ENCODE measurements around the gene RAMP2. TPM values are rescaled to one million over a fixed set of nuclear protein-coding genes. Genes with fewer than 3 reads are reported as not detected.
A peak's percentile ranks its signal among the peaks of the same experiment; 100 is the strongest.

The RAMP2 gene
- polyA plus RNA-seq, 3 donors from 2014 or later = not detected

DNA sequence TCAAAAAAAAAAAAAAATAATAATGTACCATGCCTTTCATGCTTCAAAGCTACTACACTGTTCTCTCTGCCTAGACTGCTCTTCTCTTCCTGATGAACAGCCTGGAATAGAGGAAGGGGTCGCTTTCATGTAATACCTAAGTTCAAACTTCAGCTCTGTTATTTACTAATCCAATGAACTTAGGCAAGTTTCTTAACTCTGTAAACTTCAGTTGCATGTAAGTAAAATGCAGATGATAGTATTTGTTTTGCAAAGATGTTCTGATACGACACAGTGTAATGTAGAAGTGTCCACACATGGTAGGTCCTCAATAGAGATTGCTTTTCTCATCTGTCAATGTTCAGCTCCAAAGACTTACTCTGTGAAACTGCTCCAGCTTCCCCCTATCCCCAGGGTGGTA lies 30.9 kb downstream of the RAMP2 start:
- no peaks in the 10 kb centered on the region for H3K9me3 Mint-ChIP-seq
- H3K4me1 Mint-ChIP-seq = peaks cover 3 to 7% of the 10 kb centered on the region in 2 donors
- no peak overlapping the region for H3K27ac Mint-ChIP-seq
- H3K27me3 Mint-ChIP-seq (ENCODE audit: low read depth in 3 of 3) = peaks cover 3 to 6% (median 6%) of the 10 kb centered on the region in 3 donors
- H3K36me3 Mint-ChIP-seq = peaks cover 0 to 10% (median 3%) of the 10 kb centered on the region in 3 donors
- no peak overlapping the region for H3K4me3 Mint-ChIP-seq
- DNase-seq = no peak

DNA sequence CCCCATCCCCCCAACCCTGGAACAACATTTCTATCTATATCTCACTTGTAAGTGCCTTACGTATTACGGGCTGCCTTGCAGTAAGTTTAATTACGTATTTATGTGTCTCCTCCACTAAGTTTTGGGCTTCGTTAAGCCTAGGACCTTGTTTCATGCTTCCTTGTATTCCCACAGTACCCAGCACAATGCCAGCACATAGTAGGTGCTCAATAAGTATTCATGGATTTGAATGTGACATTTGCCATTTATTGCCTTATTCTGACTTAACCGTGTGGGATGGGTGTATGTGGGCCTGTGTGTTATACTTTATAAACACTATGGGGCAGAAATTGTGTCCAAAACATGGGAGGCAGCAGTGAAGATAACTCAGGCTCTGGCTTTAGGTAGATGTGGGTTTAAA lies 31.5 kb downstream of the RAMP2 start:
- no peak overlapping the region for H3K4me3 Mint-ChIP-seq
- H3K36me3 Mint-ChIP-seq = peaks cover 0 to 10% (median 3%) of the 10 kb centered on the region in 3 donors
- DNase-seq = no peak
- no peaks in the 10 kb centered on the region for H3K9me3 Mint-ChIP-seq
- H3K27ac Mint-ChIP-seq = no peak overlapping the region
- peaks cover 6 to 13% of the 10 kb centered on the region in 2 donors for H3K4me1 Mint-ChIP-seq
- peaks cover 3 to 6% (median 3%) of the 10 kb centered on the region in 3 donors for H3K27me3 Mint-ChIP-seq (ENCODE audit: low read depth in 3 of 3)

DNA sequence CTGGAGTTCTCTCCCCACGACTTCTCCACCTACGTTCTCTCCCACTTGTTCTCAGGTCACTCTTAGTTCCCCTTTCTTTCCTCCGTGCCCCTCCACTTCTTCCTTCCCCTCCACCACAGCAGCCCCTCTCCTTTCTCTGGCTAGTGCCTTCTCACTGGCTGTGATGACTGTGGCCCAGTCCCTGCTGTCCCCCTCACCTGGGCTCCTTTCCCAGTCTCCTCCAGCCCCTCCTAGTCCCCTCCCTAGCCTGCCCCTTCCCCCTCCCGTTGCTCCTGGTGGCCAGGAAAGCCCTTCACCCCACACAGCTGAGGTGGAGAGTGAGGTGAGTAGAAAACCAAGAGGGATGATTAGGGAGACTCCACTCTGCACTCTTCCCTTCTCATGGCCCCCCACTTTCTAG lies 34.0 kb downstream of the RAMP2 start:
- H3K9me3 Mint-ChIP-seq = no peaks in the 10 kb centered on the region
- peaks cover 2 to 6% (median 5%) of the 10 kb centered on the region in 3 donors for H3K27me3 Mint-ChIP-seq (ENCODE audit: low read depth in 3 of 3)
- peaks cover 0 to 10% (median 3%) of the 10 kb centered on the region in 3 donors for H3K36me3 Mint-ChIP-seq
- no peak for DNase-seq
- H3K4me3 Mint-ChIP-seq = no peak overlapping the region
- H3K27ac Mint-ChIP-seq = no peak overlapping the region
- peaks cover 19 to 27% of the 10 kb centered on the region in 2 donors for H3K4me1 Mint-ChIP-seq

DNA sequence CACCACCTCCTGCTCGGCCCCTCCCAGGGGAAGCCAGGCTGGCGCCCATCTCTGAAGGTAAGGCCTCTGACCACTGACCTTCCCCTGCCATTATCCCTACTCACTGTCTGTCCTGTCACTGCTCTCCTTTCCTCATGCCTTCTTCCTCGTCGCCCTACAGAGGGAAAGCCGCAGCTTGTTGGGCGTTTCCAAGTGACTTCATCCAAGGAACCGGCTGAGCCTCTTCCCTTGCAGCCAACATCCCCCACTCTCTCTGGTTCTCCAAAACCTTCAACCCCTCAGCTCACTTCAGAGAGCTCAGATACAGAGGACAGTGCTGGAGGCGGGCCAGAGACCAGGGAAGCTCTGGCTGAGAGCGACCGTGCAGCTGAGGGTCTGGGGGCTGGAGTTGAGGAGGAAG lies 34.4 kb downstream of the RAMP2 start:
- Mint-ChIP-seq H3K9me3 (no peaks in the 10 kb centered on the region), H3K4me3 (peak overlapping the region in 1 of 5 donors; percentile 7), H3K27me3 (ENCODE audit: low read depth in 3 of 3) (peaks cover 2 to 6% (median 5%) of the 10 kb centered on the region in 3 donors), H3K36me3 (peaks cover 0 to 10% (median 3%) of the 10 kb centered on the region in 3 donors), H3K4me1 (peaks cover 19 to 27% of the 10 kb centered on the region in 2 donors), H3K27ac (no peak overlapping the region)
- no peak for DNase-seq

DNA sequence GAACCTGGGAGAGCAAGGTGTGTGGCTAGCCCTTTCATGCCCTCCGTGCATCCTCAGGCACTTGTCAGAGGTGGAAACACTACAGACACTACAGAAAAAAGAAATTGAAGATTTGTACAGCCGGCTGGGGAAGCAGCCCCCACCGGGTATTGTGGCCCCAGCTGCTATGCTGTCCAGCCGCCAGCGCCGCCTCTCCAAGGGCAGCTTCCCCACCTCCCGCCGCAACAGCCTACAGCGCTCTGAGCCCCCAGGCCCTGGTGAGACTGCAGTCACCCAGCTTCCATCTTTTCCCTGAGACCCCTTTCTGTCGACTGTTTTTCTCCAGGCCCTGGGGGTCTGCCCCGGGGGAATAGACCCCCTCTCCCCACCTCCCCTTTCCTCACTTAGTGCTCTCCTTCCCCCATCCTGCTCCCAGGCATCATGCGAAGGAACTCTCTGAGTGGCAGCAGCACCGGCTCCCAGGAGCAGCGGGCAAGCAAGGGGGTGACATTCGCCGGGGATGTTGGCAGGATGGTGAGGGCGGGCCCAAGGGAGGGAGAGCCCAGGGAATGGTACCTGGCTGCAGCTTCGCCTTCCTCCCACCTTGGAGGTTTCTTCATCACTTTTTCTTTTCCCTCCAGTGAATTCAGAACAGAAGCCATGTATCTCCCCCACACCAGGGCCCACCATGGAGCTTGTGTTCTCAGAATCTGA lies 35.2 kb downstream of the RAMP2 start:
- Mint-ChIP-seq H3K27me3 (ENCODE audit: low read depth in 3 of 3) (peaks cover 2 to 6% (median 5%) of the 10 kb centered on the region in 3 donors), H3K27ac (no peak overlapping the region), H3K36me3 (peaks cover 0 to 10% (median 3%) of the 10 kb centered on the region in 3 donors), H3K9me3 (no peaks in the 10 kb centered on the region), H3K4me1 (peaks cover 19 to 27% of the 10 kb centered on the region in 2 donors), H3K4me3 (peak overlapping the region in 4 of 5 donors; percentile 13 to 54 (median 31))
- no peak for DNase-seq

DNA sequence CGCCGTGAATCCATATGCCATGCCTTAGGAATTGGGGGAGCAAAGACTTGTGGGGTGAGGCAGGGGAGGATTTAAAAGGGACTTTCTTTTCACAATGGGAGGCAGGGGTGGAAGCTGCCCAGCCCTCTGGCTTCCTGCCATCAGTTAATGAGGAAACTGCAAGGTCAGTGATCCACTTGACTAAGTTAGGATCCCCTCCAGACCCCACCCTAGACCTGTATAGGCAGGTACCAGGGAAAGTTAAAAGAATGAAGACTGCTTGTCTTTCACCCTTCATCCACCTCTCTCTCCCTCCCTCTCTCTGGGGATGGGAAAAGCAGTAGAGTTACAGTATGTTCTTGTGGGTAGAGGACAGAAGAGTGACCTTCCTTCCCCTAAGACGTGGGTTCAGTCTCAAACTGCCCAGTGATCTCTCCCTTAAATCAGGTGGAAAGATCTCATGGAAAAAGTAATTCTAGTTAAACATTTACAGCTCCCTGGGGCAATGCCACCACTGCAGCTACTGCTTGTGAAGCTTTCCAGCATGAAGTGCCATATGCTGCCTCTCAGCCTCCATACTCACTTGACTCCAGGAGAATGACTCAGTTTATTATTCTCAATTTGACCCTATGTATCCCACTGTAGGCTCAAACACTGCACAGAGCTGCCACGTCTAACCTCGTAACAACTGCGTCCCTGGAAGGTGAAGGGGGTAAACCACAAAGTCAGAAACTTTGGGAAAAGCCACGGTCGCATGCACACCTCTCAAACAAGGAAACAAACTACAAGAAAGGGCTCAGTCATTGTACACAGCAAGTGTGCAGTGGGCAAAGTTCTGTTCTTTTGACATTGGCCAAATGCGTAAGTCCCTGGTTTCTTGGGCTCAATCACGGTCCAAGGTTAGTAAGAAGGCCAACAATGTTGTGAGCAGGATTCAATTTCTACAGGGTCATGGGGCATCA lies 36.3 kb downstream of the RAMP2 start:
- Mint-ChIP-seq H3K9me3 (no peaks in the 10 kb centered on the region), H3K4me3 (peak overlapping the region; percentile 93 to 98 (median 95)), H3K4me1 (peaks cover 19 to 27% of the 10 kb centered on the region in 2 donors), H3K36me3 (peaks cover 0 to 10% (median 3%) of the 10 kb centered on the region in 3 donors), H3K27ac (peak overlapping the region in 2 of 6 donors; percentile 28 to 43), H3K27me3 (ENCODE audit: low read depth in 3 of 3) (peaks cover 2 to 6% (median 5%) of the 10 kb centered on the region in 3 donors)
- DNase-seq = no peak

DNA sequence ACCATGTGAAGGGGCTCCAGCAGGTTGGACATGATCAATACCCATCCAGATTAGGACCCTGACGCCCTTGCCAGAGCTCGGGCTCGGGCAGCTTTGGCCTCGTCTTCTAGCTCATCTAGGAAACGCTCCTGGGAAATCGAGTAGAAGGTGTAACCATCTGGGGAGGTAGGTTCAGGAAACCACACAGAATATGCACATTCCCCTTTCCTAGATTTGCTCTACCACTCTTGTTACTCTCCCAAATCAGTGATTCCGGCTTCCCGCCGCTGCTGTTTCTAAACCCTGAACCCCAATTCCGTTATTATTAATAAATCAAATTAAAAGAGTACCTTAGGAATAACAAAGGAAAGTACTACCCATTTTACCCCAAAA lies 37.0 kb downstream of the RAMP2 start:
- Mint-ChIP-seq H3K27ac (peak overlapping the region; percentile 56 to 91 (median 82)), H3K36me3 (peaks cover 0 to 10% (median 3%) of the 10 kb centered on the region in 3 donors), H3K27me3 (ENCODE audit: low read depth in 3 of 3) (peaks cover 2 to 6% (median 5%) of the 10 kb centered on the region in 3 donors), H3K4me1 (peaks cover 19 to 27% of the 10 kb centered on the region in 2 donors), H3K9me3 (no peaks in the 10 kb centered on the region), H3K4me3 (peak overlapping the region; percentile 93 to 98 (median 95))
- DNase-seq = no peak

DNA sequence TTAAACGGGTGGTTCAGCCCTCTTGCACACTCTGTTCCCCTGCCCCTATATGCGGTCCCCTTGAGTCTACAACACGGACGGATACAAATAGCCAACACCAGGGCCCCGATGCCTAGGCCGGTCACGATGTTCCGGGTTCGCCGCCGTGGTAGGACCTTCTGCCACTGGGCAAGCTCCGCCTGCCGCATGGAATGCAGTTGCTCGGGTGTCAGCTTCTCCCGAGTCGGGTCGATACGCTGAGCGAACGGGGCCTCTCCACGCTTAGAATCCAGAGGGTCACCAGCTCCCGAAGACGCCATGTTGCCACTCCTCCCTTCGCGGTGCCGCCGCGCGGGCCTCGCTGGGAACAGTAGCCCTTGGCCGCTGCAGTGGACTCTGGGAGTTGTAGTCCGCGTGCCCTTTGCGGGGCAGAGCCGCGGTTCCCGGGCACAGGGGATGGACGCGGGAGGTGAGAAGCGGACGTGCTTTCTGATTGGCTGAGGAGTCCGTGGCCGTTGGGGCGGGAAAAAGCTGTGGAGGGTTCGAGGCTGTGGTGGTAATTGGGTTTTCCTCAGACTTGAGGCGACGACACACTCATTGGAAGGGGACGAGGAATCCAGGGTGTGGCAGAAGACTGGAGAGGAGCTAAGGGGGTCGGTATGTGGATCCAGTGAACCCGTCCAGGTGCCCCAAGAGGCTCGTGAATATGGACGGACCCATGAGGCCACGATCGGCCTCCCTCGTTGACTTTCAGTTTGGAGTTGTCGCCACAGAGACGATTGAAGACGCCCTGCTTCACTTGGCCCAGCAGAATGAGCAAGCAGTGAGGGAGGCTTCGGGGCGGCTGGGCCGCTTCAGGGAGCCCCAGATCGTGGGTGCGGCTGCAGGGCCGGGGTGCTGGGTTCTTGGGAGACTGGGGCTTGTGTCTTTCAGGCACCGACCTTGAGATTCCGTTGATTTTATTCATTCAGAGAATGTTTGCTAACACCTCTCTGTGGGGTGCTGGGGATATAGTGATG lies 37.7 kb downstream of the RAMP2 start, which contains the start of the genes CNTD1 and COA3:
Gene CNTD1 (plus strand): TSS at position 479 of the 998 bp plus-strand sequence. CDS start 207 bp downstream, at position 686.
Gene COA3 (minus strand): TSS at position 322 of the 998 bp plus-strand sequence. CDS start 23 bp downstream, at position 299.
- peak within 1 kb of the TSS; percentile 93 to 98 (median 95) for H3K4me3 Mint-ChIP-seq
- peak; percentile 65 to 69 (median 67) for DNase-seq
- H3K27me3 Mint-ChIP-seq (ENCODE audit: low read depth in 3 of 3) = peaks cover 2 to 6% (median 5%) of the 10 kb centered on the region in 3 donors
- H3K4me1 Mint-ChIP-seq = peaks cover 19 to 27% of the 10 kb centered on the region in 2 donors
- peaks cover 0 to 10% (median 3%) of the 10 kb centered on the region in 3 donors for H3K36me3 Mint-ChIP-seq
- H3K9me3 Mint-ChIP-seq = no peaks in the 10 kb centered on the region
- peak within 1 kb of the TSS; percentile 56 to 91 (median 82) for H3K27ac Mint-ChIP-seq

DNA sequence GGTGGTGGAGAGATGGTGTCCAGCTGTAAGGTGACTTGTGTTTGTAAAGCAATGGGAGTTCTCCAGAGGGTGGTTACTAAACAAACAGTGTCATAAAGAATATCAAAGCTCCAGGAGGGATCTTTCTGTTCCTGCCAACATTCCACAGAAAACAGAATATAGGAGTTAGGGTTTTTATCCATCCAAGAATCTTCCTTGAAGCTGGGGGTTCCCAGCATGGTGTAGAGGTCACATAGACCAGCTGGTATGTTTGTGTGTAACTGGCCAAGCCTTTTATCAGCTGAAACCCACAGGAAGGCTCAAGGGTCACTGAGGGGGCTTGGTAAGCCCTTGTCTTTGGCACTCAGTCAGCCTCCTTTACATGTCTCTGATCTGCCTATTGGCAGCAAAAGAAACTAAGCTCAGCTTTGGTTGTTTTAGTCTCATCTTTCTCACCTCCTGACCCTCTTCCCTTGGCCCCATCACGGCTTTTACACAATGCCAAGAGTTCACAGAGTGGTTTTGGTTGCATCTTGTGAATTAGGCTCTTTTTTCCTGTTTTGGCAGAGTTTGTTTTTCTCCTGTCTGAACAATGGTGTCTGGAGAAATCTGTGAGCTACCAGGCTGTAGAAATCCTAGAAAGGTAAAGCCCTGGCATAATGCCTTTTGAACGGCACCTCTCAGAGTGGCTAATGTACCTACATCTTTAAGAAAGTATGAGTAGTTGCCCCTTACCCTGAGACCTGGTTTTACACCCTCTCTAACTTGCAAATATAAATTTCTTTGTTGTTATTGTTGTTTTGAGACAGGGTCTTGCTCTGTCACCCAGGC lies 42.3 kb downstream of the RAMP2 start:
- no peak overlapping the region for H3K4me3 Mint-ChIP-seq
- H3K27ac Mint-ChIP-seq = no peak overlapping the region
- no peaks in the 10 kb centered on the region for H3K9me3 Mint-ChIP-seq
- no peak for DNase-seq
- no peaks in the 10 kb centered on the region for H3K36me3 Mint-ChIP-seq
- peaks cover 2 to 6% (median 5%) of the 10 kb centered on the region in 3 donors for H3K27me3 Mint-ChIP-seq (ENCODE audit: low read depth in 3 of 3)
- peaks cover 6 to 7% of the 10 kb centered on the region in 2 donors for H3K4me1 Mint-ChIP-seq

DNA sequence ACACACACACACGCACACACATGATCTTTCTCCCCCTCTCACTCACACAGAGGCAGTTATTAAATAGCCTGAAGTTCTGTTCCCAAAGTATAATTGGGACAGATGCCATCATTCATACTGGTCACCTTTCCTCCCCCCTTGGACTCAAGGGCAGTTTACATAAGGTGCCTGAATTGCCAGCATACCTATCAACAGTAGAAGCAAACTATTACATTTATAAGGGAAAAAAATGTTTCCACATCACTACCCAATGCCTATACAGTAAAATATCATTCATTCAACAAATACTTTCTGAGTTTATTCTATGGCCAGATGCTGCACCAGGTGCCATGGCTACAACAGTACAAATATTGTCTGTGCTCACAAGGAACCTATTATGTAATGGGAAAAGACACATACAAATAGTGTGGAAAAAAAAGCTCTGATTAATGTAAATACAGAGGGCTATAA lies 43.9 kb downstream of the RAMP2 start:
- H3K27me3 Mint-ChIP-seq (ENCODE audit: low read depth in 3 of 3) = peaks cover 0 to 5% (median 0%) of the 10 kb centered on the region in 3 donors
- no peaks in the 10 kb centered on the region for H3K4me1 Mint-ChIP-seq
- H3K9me3 Mint-ChIP-seq = no peaks in the 10 kb centered on the region
- H3K4me3 Mint-ChIP-seq = no peak overlapping the region
- DNase-seq = no peak
- peaks cover 0 to 6% (median 1%) of the 10 kb centered on the region in 3 donors for H3K36me3 Mint-ChIP-seq
- no peak overlapping the region for H3K27ac Mint-ChIP-seq

DNA sequence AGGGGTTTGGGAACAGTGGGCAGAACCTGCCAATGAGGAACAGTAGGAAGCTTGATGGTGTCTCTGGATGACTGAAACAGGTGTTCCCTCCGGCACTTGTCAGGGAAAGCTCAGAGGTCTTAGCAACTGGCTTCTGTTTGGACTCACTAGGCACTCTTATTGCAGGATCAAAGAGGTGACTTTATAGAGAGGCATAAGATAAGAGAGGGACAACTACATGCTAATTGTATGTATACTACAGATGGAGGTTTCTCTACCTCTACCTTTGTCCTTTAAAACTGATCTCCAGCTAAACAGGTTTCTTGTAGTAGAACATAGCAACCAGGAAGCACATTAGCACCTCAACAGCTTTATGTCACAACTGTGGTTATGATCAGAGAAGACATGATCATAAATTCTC lies 45.2 kb downstream of the RAMP2 start:
- Mint-ChIP-seq H3K36me3 (peaks cover 5 to 15% (median 10%) of the 10 kb centered on the region in 3 donors), H3K27ac (no peak overlapping the region)

DNA sequence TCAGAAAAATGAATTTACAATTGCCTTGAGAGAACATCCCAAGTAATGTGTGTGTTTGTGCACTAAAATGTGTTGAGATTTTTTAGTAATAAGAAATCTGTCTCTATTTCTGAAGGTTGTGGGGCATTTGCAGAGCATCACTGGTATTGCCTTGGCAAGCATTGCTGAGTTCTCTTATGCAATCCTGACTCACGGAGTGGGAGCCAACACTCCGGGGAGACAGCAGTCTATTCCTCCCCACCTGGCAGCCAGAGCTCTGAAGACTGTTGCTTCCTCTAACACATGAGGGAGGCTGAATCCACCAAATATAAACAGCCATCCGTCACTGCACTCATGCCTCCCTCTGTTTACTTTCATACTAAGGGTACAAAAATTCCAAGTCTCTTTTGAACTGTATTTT lies 48.2 kb downstream of the RAMP2 start:
- Mint-ChIP-seq H3K9me3 (no peaks in the 10 kb centered on the region), H3K27ac (no peak overlapping the region), H3K27me3 (ENCODE audit: low read depth in 3 of 3) (peaks cover 0 to 5% (median 0%) of the 10 kb centered on the region in 3 donors), H3K4me1 (no peaks in the 10 kb centered on the region), H3K36me3 (peaks cover 19 to 25% (median 20%) of the 10 kb centered on the region in 3 donors), H3K4me3 (no peak overlapping the region)
- DNase-seq = no peak

More for the DNA sequence above, 45.2 kb downstream of the RAMP2 start:
- no peak for DNase-seq
- no peak overlapping the region for H3K4me3 Mint-ChIP-seq
- peaks cover 0 to 5% (median 0%) of the 10 kb centered on the region in 3 donors for H3K27me3 Mint-ChIP-seq (ENCODE audit: low read depth in 3 of 3)
- no peaks in the 10 kb centered on the region for H3K4me1 Mint-ChIP-seq
- H3K9me3 Mint-ChIP-seq = no peaks in the 10 kb centered on the region

All from immature natural killer cell (primary cell).